HL-60 (cell line): Measurements from ENCODE around the gene MYO10.

Experiments
- POLR2AphosphoS5 ChIP-seq: IDR thresholded peaks from 2 replicates; pipeline ENCODE4 v1.6.1; 2012; ENCODE audit warnings: low read depth
- SPI1 ChIP-seq: IDR thresholded peaks from 2 replicates; pipeline ENCODE4 v1.6.1; 2012; ENCODE audit warnings: low read depth, mild to moderate bottlenecking, borderline replicate concordance
- TF ChIP-seq, protein P1 (sequence below): IDR thresholded peaks from one replicate; pipeline ENCODE4 v1.5.1; 2011; ENCODE audit warnings: low read length, control low read depth, inconsistent platforms; ENCODE audit not compliant: insufficient read depth

DNA sequence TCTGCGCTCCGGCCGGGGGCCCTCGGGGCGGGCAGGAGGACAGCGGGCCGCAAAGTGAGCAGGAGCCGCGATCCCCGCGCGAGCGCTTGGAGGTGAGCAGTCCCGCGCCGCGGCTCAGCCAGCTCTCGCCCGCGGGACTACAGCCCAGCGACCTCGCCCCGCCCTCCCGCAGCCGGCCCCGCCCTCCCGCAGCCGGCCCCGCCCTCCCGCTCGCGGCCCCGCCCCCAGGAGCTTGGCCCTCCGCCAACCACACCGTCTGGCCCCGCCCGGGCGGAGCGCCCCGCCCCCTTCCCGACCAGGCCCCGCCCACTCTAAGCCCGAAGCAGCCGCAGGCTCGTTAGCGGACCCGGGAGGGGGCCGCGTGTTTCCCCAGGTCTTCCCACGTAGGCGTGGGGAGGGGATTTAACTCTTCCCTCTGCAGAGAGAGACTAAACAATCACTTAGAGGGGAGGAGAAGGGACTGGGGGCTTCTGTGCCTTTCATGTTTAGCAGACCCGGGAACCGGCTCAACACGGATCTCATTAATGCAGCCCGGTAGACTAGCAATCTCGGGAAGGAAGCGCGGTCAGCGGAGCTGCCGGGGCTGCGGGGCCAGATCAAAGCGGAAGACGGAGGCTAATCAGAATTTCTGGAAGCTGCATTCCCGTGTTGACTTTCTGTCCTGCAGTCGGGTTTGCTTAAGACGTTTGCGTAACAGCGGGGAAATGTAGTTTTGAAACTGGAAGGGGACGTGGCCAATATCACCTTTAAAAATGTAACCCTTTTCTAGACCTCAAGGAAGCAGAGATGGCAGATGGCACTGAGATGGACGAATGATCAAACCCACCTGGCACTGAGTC, at the start of gene MYO10:
- TF ChIP-seq, protein P1, sequence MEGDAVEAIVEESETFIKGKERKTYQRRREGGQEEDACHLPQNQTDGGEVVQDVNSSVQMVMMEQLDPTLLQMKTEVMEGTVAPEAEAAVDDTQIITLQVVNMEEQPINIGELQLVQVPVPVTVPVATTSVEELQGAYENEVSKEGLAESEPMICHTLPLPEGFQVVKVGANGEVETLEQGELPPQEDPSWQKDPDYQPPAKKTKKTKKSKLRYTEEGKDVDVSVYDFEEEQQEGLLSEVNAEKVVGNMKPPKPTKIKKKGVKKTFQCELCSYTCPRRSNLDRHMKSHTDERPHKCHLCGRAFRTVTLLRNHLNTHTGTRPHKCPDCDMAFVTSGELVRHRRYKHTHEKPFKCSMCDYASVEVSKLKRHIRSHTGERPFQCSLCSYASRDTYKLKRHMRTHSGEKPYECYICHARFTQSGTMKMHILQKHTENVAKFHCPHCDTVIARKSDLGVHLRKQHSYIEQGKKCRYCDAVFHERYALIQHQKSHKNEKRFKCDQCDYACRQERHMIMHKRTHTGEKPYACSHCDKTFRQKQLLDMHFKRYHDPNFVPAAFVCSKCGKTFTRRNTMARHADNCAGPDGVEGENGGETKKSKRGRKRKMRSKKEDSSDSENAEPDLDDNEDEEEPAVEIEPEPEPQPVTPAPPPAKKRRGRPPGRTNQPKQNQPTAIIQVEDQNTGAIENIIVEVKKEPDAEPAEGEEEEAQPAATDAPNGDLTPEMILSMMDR = no peak
- TF ChIP-seq POLR2AphosphoS5 = no peak
- TF ChIP-seq SPI1 = no peak; the same call in 1 of the 2 replicates
